Cardiac fibroblast (primary cell): ENCODE results near the gene PIGS.

Source experiments
- DNase-seq, 2 donors: peaks; one replicate each; pipeline versions ENCODE4 v3.0.0 to v3.0.0-alpha.2; 2010; ENCODE audit warnings: low read depth in 2 of 2
- H3K4me3 ChIP-seq, 2 donors: replicated peaks in 1 of 2; 1 replicate in 1 of 2; 2 replicates in 1 of 2; pipeline ENCODE4 v1.5.1; 2011; ENCODE audit warnings: low read depth in 2 of 2, low read length in 2 of 2, mild to moderate bottlenecking in 2 of 2, moderate library complexity in 1 of 2
- TF ChIP-seq, protein P1 (sequence below): IDR thresholded peaks from one replicate; pipeline ENCODE4 v1.5.1; 2011; ENCODE audit warnings: low read depth, mild to moderate bottlenecking, low read length, inconsistent platforms

Gene PIGS

DNA sequence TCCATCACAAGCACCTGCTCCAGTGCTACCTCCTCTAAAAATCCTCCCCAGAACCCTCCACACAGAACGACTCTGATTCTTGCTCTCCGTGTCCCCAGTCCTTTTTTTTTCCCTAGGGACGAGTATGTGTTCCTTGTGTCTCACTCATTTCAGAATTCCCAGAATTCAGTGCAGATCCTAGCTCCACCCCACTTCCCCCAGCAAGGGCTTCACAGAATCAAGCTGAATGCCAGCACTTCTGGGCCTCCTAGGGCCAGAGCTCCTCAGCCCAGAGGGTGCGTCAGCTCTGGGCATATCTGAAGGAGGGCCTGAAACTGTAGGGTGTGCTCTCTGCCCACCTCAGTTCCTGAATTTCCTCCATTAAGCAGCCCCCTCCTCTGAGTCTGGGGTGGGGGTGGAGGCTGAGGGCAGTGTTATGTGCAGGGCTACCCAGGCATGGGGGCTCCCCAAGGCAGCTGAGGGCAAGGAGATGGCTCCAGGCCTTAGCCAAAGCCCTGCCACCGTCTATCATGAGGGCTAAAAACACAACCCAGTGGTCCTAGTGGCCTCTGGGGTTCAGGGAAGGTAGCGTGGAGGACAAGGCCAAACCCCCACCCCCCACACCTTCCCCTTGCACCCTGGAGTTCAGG, 25.4 kb downstream of the PIGS start:
- TF ChIP-seq, protein P1, sequence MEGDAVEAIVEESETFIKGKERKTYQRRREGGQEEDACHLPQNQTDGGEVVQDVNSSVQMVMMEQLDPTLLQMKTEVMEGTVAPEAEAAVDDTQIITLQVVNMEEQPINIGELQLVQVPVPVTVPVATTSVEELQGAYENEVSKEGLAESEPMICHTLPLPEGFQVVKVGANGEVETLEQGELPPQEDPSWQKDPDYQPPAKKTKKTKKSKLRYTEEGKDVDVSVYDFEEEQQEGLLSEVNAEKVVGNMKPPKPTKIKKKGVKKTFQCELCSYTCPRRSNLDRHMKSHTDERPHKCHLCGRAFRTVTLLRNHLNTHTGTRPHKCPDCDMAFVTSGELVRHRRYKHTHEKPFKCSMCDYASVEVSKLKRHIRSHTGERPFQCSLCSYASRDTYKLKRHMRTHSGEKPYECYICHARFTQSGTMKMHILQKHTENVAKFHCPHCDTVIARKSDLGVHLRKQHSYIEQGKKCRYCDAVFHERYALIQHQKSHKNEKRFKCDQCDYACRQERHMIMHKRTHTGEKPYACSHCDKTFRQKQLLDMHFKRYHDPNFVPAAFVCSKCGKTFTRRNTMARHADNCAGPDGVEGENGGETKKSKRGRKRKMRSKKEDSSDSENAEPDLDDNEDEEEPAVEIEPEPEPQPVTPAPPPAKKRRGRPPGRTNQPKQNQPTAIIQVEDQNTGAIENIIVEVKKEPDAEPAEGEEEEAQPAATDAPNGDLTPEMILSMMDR, result no peak
- H3K4me3 ChIP-seq, result no peak overlapping the region
- DNase-seq, result peak in 1 of 2 donors; percentile 18

DNA sequence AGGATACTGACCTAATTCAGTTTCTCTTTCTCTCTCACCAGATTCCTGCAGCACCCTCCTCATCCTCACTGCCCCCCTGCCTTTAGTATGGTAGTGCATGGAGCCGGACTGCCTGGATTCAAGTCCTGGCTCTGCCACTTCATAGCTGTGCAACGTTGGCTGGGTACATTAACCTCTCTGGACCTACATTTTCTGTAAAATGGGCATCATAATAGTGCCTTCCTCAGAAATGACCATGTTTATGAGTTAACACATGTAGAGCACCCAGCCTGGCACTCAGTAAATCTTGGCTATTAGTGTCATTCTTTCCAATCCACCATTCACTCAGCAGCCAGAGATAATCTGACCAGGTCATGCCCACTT, 26.2 kb downstream of the PIGS start:
- DNase-seq, result no peak

DNA sequence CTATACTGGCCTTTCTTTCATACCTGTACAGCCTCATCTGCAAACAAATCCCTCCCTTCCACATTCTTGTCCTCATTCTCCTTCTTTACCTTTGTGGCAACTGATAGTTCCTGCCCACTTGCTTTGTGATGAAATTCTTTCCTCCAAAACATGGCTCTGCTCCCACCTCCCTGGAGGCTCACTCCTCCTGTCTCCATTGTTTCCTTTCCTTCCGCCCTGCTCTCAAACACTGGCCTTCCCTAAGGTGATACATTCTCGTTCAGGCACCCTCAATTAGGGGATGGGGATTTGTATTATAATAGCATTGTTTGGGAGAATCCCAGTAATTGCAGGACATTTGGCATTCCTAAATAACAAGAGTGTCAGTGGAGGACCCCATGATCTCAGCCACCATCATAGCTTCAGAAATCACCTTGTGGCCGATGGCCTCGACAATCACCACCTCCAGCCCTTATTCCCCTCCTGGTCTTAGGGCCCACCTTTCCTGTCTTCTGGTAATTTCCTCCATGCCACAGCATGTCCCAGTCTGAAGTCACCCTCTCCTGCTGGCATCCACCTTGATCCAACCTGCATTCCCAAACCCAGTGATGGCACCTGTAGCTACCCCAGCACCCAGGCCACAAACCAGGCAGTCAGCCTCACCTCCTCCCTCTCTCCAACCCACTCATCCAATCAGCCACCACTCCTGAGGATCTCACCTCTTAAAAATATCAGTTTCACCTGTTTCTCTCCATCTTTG, 26.8 kb downstream of the PIGS start:
- no peak overlapping the region for H3K4me3 ChIP-seq
- TF ChIP-seq, protein P1, result no peak
- no peak for DNase-seq

More for the DNA sequence above, 26.2 kb downstream of the PIGS start:
- TF ChIP-seq, protein P1, result no peak
- H3K4me3 ChIP-seq, result no peak overlapping the region

DNA sequence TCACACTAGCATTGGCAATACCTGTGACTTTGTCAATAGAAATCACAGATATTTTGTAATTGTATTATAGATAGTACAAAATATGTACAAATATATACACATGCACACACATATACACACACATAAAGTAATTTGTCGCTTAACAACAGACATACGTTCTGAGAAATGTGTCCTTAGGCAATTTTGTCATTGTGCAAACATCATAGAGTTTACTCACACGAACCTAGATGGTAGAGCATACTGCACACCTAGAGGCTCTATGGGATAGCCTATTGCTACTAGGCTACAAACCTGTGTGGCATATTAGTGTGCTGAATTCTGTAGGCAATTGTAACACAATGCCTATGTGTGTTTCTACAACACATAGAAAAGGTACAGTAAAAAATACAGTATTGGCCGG, 29.9 kb downstream of the PIGS start:
- no peak for DNase-seq
- TF ChIP-seq, protein P1, result no peak
- no peak overlapping the region for H3K4me3 ChIP-seq

DNA sequence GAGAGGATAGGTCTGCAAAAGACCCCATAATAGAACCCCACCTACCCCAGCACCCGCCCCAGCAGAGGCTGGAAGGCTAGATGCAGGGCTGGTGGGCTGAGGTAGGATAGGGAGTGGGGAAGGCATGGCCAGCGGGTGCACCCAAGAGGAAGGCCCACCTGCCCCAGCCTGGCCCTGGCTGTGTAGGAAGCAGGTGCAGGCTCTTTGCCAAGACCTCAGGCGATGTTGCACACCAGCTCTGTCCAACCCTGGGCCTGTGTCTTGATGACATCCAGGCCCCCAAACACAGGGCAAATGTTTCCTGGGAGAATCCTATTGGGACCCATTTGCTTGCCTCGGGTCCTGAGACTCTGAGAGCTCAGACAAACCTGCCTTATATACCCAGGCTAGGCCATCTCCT, 31.1 kb downstream of the PIGS start:
- DNase-seq, result no peak
- TF ChIP-seq, protein P1, result no peak
- no peak overlapping the region for H3K4me3 ChIP-seq

DNA sequence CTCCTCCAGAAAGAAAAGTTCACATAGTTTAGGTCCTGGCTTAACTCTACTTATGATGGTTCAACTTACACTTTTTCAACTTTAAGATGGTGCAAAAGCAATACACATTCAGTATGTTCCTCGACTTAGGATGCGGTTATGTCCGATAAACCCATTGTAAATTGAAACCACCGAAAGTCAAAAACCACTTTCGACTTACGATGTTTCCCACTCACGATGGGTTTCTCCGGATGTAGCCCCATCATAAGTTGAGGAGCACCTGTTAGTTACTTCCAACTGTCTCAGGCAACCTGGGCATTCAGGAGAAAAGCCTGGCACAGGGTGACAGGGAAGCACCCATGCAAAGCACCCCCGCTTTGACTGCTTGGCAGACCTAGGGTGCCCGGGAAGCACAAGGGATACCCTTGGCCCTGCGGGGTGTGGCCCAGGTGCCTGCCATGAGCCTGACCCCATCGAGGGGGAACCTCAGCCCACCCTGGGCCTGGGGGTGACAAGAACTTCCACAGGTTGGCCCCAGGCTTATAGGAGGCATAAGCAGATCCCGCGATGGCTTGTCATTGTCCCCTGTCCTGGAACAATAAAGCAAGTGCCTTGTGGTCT, 32.9 kb downstream of the PIGS start:
- no peak for DNase-seq
- no peak overlapping the region for H3K4me3 ChIP-seq
- TF ChIP-seq, protein P1, result no peak
